MM.1S (cell line): ENCODE results near the gene NCOA5.
"Not testable (repeated sequence)": the region's sequence is repeated elsewhere in the genome, so short reads cannot be mapped to it uniquely, and the experiment has no call there.

Source experiments
- DNase-seq: peaks from one replicate; pipeline ENCODE4 v3.0.0-alpha.2; 2015
- H2AFZ ChIP-seq: fragments of 300-600 bp; sonication (generic); 2 replicates; pipeline ENCODE4 v1.6.0; 2016; ENCODE audit warnings: antibody characterized with exemption, low read length
- H3F3A ChIP-seq: fragments of 300-600 bp; sonication (generic); 2 replicates; pipeline ENCODE4 v1.6.1; 2016; ENCODE audit warnings: mild to moderate bottlenecking, antibody characterized with exemption, low read length, moderate library complexity, mixed read lengths; ENCODE audit not compliant: insufficient read depth
- H3K27ac ChIP-seq: fragments of 300-600 bp; sonication (generic); 2 replicates; pipeline ENCODE4 v1.5.1; 2016; ENCODE audit warnings: mild to moderate bottlenecking, low read length
- H3K27me3 ChIP-seq: fragments of 300-600 bp; sonication (generic); replicated peaks from 2 replicates; pipeline ENCODE4 v1.6.0; 2016; ENCODE audit warnings: low read length; ENCODE audit not compliant: insufficient read depth
- H3K36me3 ChIP-seq: fragments of 300-600 bp; sonication (generic); replicated peaks from 2 replicates; pipeline ENCODE4 v1.6.1; 2016; ENCODE audit warnings: mild to moderate bottlenecking, low read length, mixed read lengths; ENCODE audit not compliant: insufficient read depth
- H3K4me1 ChIP-seq: fragments of 300-600 bp; sonication (generic); 2 replicates; pipeline ENCODE4 v1.6.1; 2016; ENCODE audit warnings: low read length, mixed read lengths
- H3K4me2 ChIP-seq: fragments of 300-600 bp; sonication (generic); 2 replicates; pipeline ENCODE4 v1.6.0; 2016; ENCODE audit warnings: low read depth, low read length
- H3K4me3 ChIP-seq: fragments of 300-600 bp; sonication (generic); 2 replicates; pipeline ENCODE4 v1.5.1; 2016; ENCODE audit warnings: low read length, mixed read lengths
- H3K79me2 ChIP-seq: fragments of 300-600 bp; sonication (generic); 2 replicates; pipeline ENCODE4 v1.6.1; 2016; ENCODE audit warnings: mixed run types, low read length, mixed read lengths
- H3K9ac ChIP-seq: fragments of 300-600 bp; sonication (generic); 2 replicates; pipeline ENCODE4 v1.6.1; 2016; ENCODE audit warnings: low read length, mixed read lengths
- H3K9me2 ChIP-seq: fragments of 300-600 bp; sonication (generic); replicated peaks from 2 replicates; pipeline ENCODE4 v1.6.1; 2016; ENCODE audit warnings: mild to moderate bottlenecking, low read length, mixed read lengths; ENCODE audit not compliant: insufficient read depth
- H3K9me3 ChIP-seq: fragments of 300-600 bp; sonication (generic); replicated peaks from 2 replicates; pipeline ENCODE4 v1.6.1; 2016; ENCODE audit warnings: mild to moderate bottlenecking, low read length, mixed read lengths; ENCODE audit not compliant: insufficient read depth
- H4K20me1 ChIP-seq: fragments of 300-600 bp; sonication (generic); 2 replicates; pipeline ENCODE4 v1.6.1; 2016; ENCODE audit warnings: mild to moderate bottlenecking, low read length, moderate library complexity, mixed read lengths; ENCODE audit not compliant: insufficient read depth
- CTCF ChIP-seq: fragments of 300-600 bp; sonication (generic); IDR thresholded peaks from 2 replicates; pipeline ENCODE4 v1.5.1; 2016; ENCODE audit warnings: antibody characterized with exemption, low read length, mixed read lengths
- EZH2 ChIP-seq: fragments of 300-600 bp; sonication (generic); optimal IDR thresholded peaks from 2 replicates; pipeline ENCODE3; 2017; ENCODE audit warnings: low read depth, mild to moderate bottlenecking, antibody characterized with exemption, low read length, mixed read lengths
- EZH2phosphoT487 ChIP-seq: fragments of 300-600 bp; sonication (generic); IDR thresholded peaks from 2 replicates; pipeline ENCODE4 v1.6.1; 2018; ENCODE audit warnings: antibody characterized with exemption, low read length

The NCOA5 gene

GRCh38 chr20:46104262-46104661 lies 14.5 kb upstream of the NCOA5 start:
- Histone ChIP-seq H3F3A (peaks cover 12% of the 10 kb centered on the region), H3K27me3 (peaks cover 7% of the 10 kb centered on the region), H3K36me3 (no peaks in the 10 kb centered on the region), H3K27ac (no peak overlapping the region), H3K9me3 (no peaks in the 10 kb centered on the region), H4K20me1 (no peaks in the 10 kb centered on the region), H2AFZ (no peak overlapping the region), H3K4me2 (no peak overlapping the region), H3K79me2 (no peaks in the 10 kb centered on the region), H3K4me1 (peaks cover 13% of the 10 kb centered on the region), H3K4me3 (no peak overlapping the region), H3K9ac (no peak overlapping the region), H3K9me2 (no peaks in the 10 kb centered on the region)
- no peak for TF ChIP-seq EZH2phosphoT487
- no peak for TF ChIP-seq EZH2
- TF ChIP-seq CTCF, result no peak
- DNase-seq, result no peak

GRCh38 chr20:46102940-46103339 lies 13.2 kb upstream of the NCOA5 start:
- no peak overlapping the region for H3K9ac ChIP-seq
- no peak overlapping the region for H3K27ac ChIP-seq
- H3F3A ChIP-seq, result peaks cover 1% of the 10 kb centered on the region; the same call in 1 of the 2 replicates
- no peaks in the 10 kb centered on the region for H3K9me3 ChIP-seq
- H3K4me1 ChIP-seq, result peaks cover 2% of the 10 kb centered on the region; the same call in 1 of the 2 replicates
- H2AFZ ChIP-seq, result no peak overlapping the region
- no peaks in the 10 kb centered on the region for H3K9me2 ChIP-seq
- no peaks in the 10 kb centered on the region for H4K20me1 ChIP-seq
- no peaks in the 10 kb centered on the region for H3K36me3 ChIP-seq
- H3K79me2 ChIP-seq, result no peaks in the 10 kb centered on the region
- TF ChIP-seq CTCF (no peak), EZH2phosphoT487 (no peak)
- no peak overlapping the region for H3K4me3 ChIP-seq
- no peak for DNase-seq
- H3K27me3 ChIP-seq, result peaks cover 13% of the 10 kb centered on the region
- H3K4me2 ChIP-seq, result no peak overlapping the region

GRCh38 chr20:46101957-46102356 lies 12.2 kb upstream of the NCOA5 start:
- Histone ChIP-seq H3K27me3 (peaks cover 21% of the 10 kb centered on the region), H3F3A (no peaks in the 10 kb centered on the region), H3K4me3 (no peak overlapping the region), H3K9me2 (no peaks in the 10 kb centered on the region), H3K4me2 (no peak overlapping the region), H3K27ac (no peak overlapping the region), H3K4me1 (no peaks in the 10 kb centered on the region), H2AFZ (no peak overlapping the region), H3K36me3 (no peaks in the 10 kb centered on the region), H3K9me3 (no peaks in the 10 kb centered on the region), H3K9ac (no peak overlapping the region), H4K20me1 (no peaks in the 10 kb centered on the region), H3K79me2 (no peaks in the 10 kb centered on the region)
- no peak for TF ChIP-seq EZH2
- no peak for TF ChIP-seq CTCF
- TF ChIP-seq EZH2phosphoT487, result no peak
- no peak for DNase-seq

GRCh38 chr20:46100988-46101387 lies 11.2 kb upstream of the NCOA5 start:
- Histone ChIP-seq H3K9me2 (no peaks in the 10 kb centered on the region), H3K9ac (no peak overlapping the region), H3K27ac (no peak overlapping the region), H3K36me3 (no peaks in the 10 kb centered on the region), H2AFZ (no peak overlapping the region), H3K9me3 (no peaks in the 10 kb centered on the region), H3K4me2 (no peak overlapping the region), H4K20me1 (no peaks in the 10 kb centered on the region), H3K4me1 (no peaks in the 10 kb centered on the region), H3K27me3 (peaks cover 21% of the 10 kb centered on the region), H3F3A (no peaks in the 10 kb centered on the region), H3K79me2 (no peaks in the 10 kb centered on the region), H3K4me3 (no peak overlapping the region)
- TF ChIP-seq EZH2 (no peak), EZH2phosphoT487 (no peak), CTCF (no peak)
- DNase-seq, result no peak

GRCh38 chr20:46100444-46100843 lies 10.7 kb upstream of the NCOA5 start:
- not testable (repeated sequence) for H3K9ac ChIP-seq, H2AFZ ChIP-seq, H3K4me3 ChIP-seq, H3F3A ChIP-seq, H3K27ac ChIP-seq, DNase-seq, H3K9me3 ChIP-seq, H3K4me1 ChIP-seq, H4K20me1 ChIP-seq, H3K36me3 ChIP-seq, H3K4me2 ChIP-seq, H3K9me2 ChIP-seq, H3K79me2 ChIP-seq
- H3K27me3 ChIP-seq, result peaks cover 21% of the 10 kb centered on the region
